GM21515 (cell line): ENCODE measurements around the gene CXorf66.
"Not testable (repeated sequence)": the region's sequence is repeated elsewhere in the genome, so short reads cannot be mapped to it uniquely, and the experiment has no call there.

Experiments used
- ATAC-seq: cut with Tn5 transposase; IDR thresholded peaks from one replicate; pipeline ENCODE4 v1.9.1; 2021; ENCODE audit not compliant: unreplicated experiment

Gene CXorf66

GRCh38 chrX:139929876-139930275 lies 35.4 kb downstream of the CXorf66 start:
- ATAC-seq, result no peak

- ATAC-seq, result no peak
These were observed 40.6 kb downstream of the CXorf66 start for GRCh38 chrX:139924696-139925095.

GRCh38 chrX:139924069-139924695 lies 41.1 kb downstream of the CXorf66 start:
- ATAC-seq, result no peak

- ATAC-seq, result not testable (repeated sequence)
These were observed 44.2 kb downstream of the CXorf66 start for GRCh38 chrX:139921142-139921541.

- no peak for ATAC-seq
These were observed 45.0 kb downstream of the CXorf66 start for GRCh38 chrX:139920316-139920715.

- no peak for ATAC-seq
These were observed 50.9 kb downstream of the CXorf66 start for GRCh38 chrX:139914421-139914820.

- ATAC-seq, result no peak
These were observed 55.6 kb downstream of the CXorf66 start for GRCh38 chrX:139909712-139910111.

- no peak for ATAC-seq
These were observed 58.2 kb downstream of the CXorf66 start for GRCh38 chrX:139907078-139907477.

- no peak for ATAC-seq
These were observed 59.6 kb downstream of the CXorf66 start for GRCh38 chrX:139905743-139906142.
